Kidney (tissue), 14 donors: ENCODE results near the gene HEG1. TPM values are rescaled to one million over a fixed set of nuclear protein-coding genes. Genes with fewer than 3 reads are reported as not detected.

Experiments
- DNase-seq, 5 donors: peaks; one replicate each; pipeline ENCODE4 v3.0.0-alpha.2; 2013 to 2020
- FAIRE-seq: peaks from 2 replicates; lab custom pipeline; 2012; peaks lifted over from hg19 to GRCh38; lab: Jason Lieb, UNC
- H3K27ac ChIP-seq, 2 donors: one replicate each; pipeline ENCODE4 v1.7.0; 2013; ENCODE audit warnings: low read depth in 2 of 2, low read length in 2 of 2, inconsistent platforms in 1 of 2
- H3K27me3 ChIP-seq: one replicate; pipeline ENCODE4 v1.7.1; 2013; ENCODE audit warnings: low read length, inconsistent platforms; ENCODE audit not compliant: control insufficient read depth, insufficient read depth
- H3K36me3 ChIP-seq, 3 donors: one replicate each; pipeline versions ENCODE4 v1.7.0 to v1.7.1; 2013; ENCODE audit warnings: low read length in 3 of 3, control low read depth in 1 of 3, inconsistent platforms in 1 of 3; ENCODE audit not compliant: insufficient read depth in 3 of 3, control insufficient read depth in 2 of 3
- H3K4me1 ChIP-seq, 3 donors: one replicate each; pipeline versions ENCODE4 v1.7.0 to v1.7.1; 2013; ENCODE audit warnings: low read length in 3 of 3, inconsistent platforms in 1 of 3, low read depth in 1 of 3; ENCODE audit not compliant: control insufficient read depth in 2 of 3, insufficient read depth in 2 of 3
- H3K4me3 ChIP-seq, 3 donors: one replicate each; pipeline versions ENCODE4 v1.7.0 to v1.8.1; 2013; ENCODE audit warnings: low read length in 3 of 3, control low read depth in 1 of 3, inconsistent platforms in 1 of 3
- H3K9ac ChIP-seq, 3 donors: one replicate each; pipeline versions ENCODE4 v1.7.0 to v1.7.1; 2013; ENCODE audit warnings: low read length in 3 of 3, control low read depth in 1 of 3, inconsistent platforms in 1 of 3
- H3K9me3 ChIP-seq, 3 donors: one replicate each; pipeline versions ENCODE4 v1.7.0 to v1.7.1; 2013; ENCODE audit warnings: low read length in 3 of 3, control low read depth in 1 of 3, inconsistent platforms in 1 of 3; ENCODE audit not compliant: control insufficient read depth in 2 of 3, insufficient read depth in 1 of 3
- CTCF ChIP-seq: IDR thresholded peaks from 3 replicates; pipeline ENCODE4 v1.5.1; 2012; ENCODE audit warnings: mild to moderate bottlenecking, moderate library complexity, borderline replicate concordance; ENCODE audit not compliant: insufficient read depth; ENCODE audit errors: extremely low read depth
- intact Hi-C: fragments of 100-400 bp; cut with DNase I; formaldehyde crosslinking; loops from one replicate; pipeline ENCODE4 v1.11.1; 2022
- polyA plus RNA-seq: library from polyadenylated mRNA; stranded (reverse); fragments of 350-450 nt; fragmentation: Illumina TruSeq; extraction: RNeasy Lipid Tissue Mini Kit (QIAGEN cat#74804); gene quantifications from one replicate; pipeline ENCODE4 v1.2.3, GENCODE V29; 2014; ENCODE audit warnings: low read depth, low replicate concordance; ENCODE audit not compliant: insufficient read depth
- total RNA-seq: library from RNA; stranded (reverse); fragmentation: NEBNext Ultra II Directional; extraction: Animal tissue kit (Norgen Biotek cat#: 25700); gene quantifications from one replicate; pipeline ENCODE4 v1.2.1, GENCODE V29; 2021
- donor health status: control.
- donor health status: control.
- donor health status: control.
- donor health status: control.
- donor health status: control.
- donor health status: DM: yes; HTN: yes; CAD: no.
- donor health status: Normal renal cell carcinoma (clear cell type).

HEG1 gene
- total and polyA plus RNA-seq, 2 donors from 2014 or later: 10.3 to 96.3 TPM

- Histone ChIP-seq H3K27me3 (no peaks in the 10 kb centered on the region), H3K27ac (no peak overlapping the region), H3K9ac (no peak overlapping the region), H3K36me3 (peaks cover 2 to 23% (median 19%) of the 10 kb centered on the region in 3 donors), H3K9me3 (no peaks in the 10 kb centered on the region), H3K4me3 (no peak overlapping the region), H3K4me1 (peaks cover 0 to 3% (median 0%) of the 10 kb centered on the region in 3 donors)
- no peak for TF ChIP-seq CTCF
- DNase-seq (no peak), FAIRE-seq (no peak)
- intact Hi-C loops: no loop called here
Measured at GRCh38 chr3:125010393-125010792, 45.4 kb downstream of the HEG1 start.

GRCh38 chr3:125008766-125009165 is 47.0 kb downstream of the HEG1 start:
- Histone ChIP-seq H3K4me3 (no peak overlapping the region), H3K36me3 (peaks cover 2 to 20% (median 19%) of the 10 kb centered on the region in 3 donors), H3K27me3 (no peaks in the 10 kb centered on the region), H3K27ac (no peak overlapping the region), H3K4me1 (peaks cover 2 to 5% (median 2%) of the 10 kb centered on the region in 3 donors), H3K9ac (no peak overlapping the region), H3K9me3 (no peaks in the 10 kb centered on the region)
- FAIRE-seq (no peak), DNase-seq (no peak)
- TF ChIP-seq CTCF: no peak
- intact Hi-C loops: no loop called here

DNA sequence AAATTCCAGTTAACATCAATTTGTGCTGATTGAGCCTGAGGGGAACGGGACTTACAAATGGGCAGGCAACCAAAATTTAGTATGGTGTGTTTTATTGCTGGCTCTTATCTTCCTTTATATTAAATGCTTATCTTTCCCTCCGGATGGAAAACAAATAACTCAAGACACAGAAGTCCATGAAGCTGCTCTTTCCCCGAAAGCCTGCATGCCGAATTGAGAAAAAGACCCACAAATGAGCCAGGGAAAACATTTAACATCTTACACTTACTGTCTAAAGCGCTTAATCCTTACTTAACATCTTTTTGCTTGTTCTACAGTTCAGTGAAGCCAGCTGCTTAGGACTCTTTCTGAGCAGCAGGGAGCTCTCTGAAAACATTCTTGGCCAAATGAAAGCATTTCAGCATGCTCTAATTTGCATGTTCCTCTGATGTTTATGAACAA is 49.5 kb downstream of the HEG1 start:
- FAIRE-seq (no peak), DNase-seq (peak in 2 of 5 donors; percentile 44 to 89)
- TF ChIP-seq CTCF: no peak
- H3K27ac ChIP-seq: no peak overlapping the region
- intact Hi-C loops: no loop called here
- peaks cover 3 to 8% (median 5%) of the 10 kb centered on the region in 3 donors for H3K4me1 ChIP-seq
- no peaks in the 10 kb centered on the region for H3K9me3 ChIP-seq
- no peaks in the 10 kb centered on the region for H3K27me3 ChIP-seq
- H3K4me3 ChIP-seq: no peak overlapping the region
- peaks cover 0 to 24% (median 6%) of the 10 kb centered on the region in 3 donors for H3K36me3 ChIP-seq
- no peak overlapping the region for H3K9ac ChIP-seq

- H3K9ac ChIP-seq: no peak overlapping the region
- H3K27ac ChIP-seq: no peak overlapping the region
- peaks cover 3 to 8% (median 5%) of the 10 kb centered on the region in 3 donors for H3K4me1 ChIP-seq
- no peak overlapping the region for H3K4me3 ChIP-seq
- intact Hi-C loops: no loop called here
- no peak for FAIRE-seq
- no peak for TF ChIP-seq CTCF
- H3K36me3 ChIP-seq: peaks cover 0 to 24% (median 8%) of the 10 kb centered on the region in 3 donors
- no peak for DNase-seq
- no peaks in the 10 kb centered on the region for H3K9me3 ChIP-seq
- H3K27me3 ChIP-seq: no peaks in the 10 kb centered on the region
Measured at GRCh38 chr3:125005676-125006075, 50.1 kb downstream of the HEG1 start.
